GM12801 (cell line): ENCODE results near the gene DBX1.

Experiments
- CTCF ChIP-seq: IDR thresholded peaks from one replicate; pipeline ENCODE4 v1.5.1; 2011; ENCODE audit warnings: control low read depth; ENCODE audit not compliant: insufficient read length; ENCODE audit errors: extremely low read depth

The DBX1 gene

GRCh38 chr11:20157728-20158127, 2.5 kb downstream of the DBX1 start:
- no peak for TF ChIP-seq CTCF

GRCh38 chr11:20156876-20157613, 3.2 kb downstream of the DBX1 start:
- no peak for TF ChIP-seq CTCF

GRCh38 chr11:20156280-20156875, 3.9 kb downstream of the DBX1 start:
- TF ChIP-seq CTCF, result no peak

DNA sequence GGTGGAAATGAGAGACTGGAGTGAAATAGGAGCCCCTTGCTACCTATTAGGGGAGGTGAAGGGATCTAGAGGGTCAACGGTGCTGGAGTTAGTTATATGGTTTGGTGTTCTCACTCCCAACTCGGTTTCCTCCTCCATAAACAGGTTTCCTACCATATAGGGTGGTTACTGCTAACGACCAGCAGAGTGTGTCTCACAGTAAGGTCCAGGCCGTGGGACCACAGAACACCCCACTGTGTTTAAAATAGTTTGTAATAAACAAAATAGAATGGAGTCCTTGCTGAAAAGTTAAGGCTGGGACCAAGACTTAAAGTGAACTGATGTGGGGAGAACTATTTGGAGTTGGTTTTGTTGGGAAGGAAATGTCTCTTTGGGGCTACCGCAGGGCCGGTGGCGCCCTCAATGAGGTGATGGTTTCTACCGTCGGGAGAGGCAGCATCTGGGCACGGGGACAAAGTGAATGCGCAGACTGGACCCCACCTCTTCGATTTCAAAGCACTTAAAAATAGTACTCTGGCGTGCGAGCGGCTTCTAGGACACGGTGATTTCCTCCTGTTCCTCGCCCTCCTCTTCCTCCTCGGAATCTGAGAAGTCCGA, 4.5 kb downstream of the DBX1 start:
- TF ChIP-seq CTCF, result no peak

GRCh38 chr11:20154381-20154780, 5.9 kb downstream of the DBX1 start:
- TF ChIP-seq CTCF, result no peak

DNA sequence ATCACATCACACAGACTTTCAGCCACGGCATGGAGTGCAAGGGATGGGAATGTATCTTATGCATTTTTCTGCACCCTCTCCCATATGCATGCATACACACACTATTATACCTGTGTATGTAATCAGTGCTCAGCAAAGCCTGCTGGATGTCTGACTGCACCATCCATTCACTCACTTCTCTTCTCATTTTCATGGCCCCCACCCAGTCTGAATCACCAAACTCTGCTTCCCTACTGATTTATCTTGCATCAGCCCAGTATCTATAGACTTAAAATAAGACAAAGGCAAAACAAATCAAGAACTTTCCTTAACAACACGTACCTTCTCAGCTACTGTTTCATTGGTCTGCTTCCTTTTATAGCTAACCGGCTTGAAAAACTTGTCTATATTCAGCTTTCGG, 21.6 kb downstream of the DBX1 start:
- TF ChIP-seq CTCF, result no peak

- TF ChIP-seq CTCF, result no peak
Observed at GRCh38 chr11:20137637-20138036, 22.6 kb downstream of the DBX1 start.
